IMR-90 (cell line): ENCODE results near the gene ATP10A. TPM values are rescaled to one million over a fixed set of nuclear protein-coding genes. Genes with fewer than 3 reads are reported as not detected.

Experiments
- ATAC-seq: fragments of 200-7000 bp; cut with Tn5 transposase; 2 replicates; pipeline ENCODE4 v1.9.1; 2020; ENCODE audit warnings: low read depth, mild to moderate bottlenecking, moderate library complexity
- BruUV-seq: library from RNA; stranded (reverse); fragments of 400-500 nt; replicated peaks from 2 replicates; lab custom pipeline; 2021; lab: Mats Ljungman, UMichigan
- CTCF ChIA-PET: fragments of 300-600 bp; formaldehyde crosslinking; extraction: SDS; loops from one replicate; lab custom pipeline; 2021; ENCODE audit warnings: antibody characterized with exemption; lab: Yijun Ruan, JAX
- POLR2A ChIA-PET: fragments of 300-600 bp; sonication (Branson Sonifier 250); formaldehyde crosslinking; loops from one replicate; lab custom pipeline; 2022; ENCODE audit warnings: antibody characterized with exemption; ENCODE audit not compliant: unreplicated experiment; lab: Charles Lee
- DNase-seq: peaks from one replicate; pipeline ENCODE4 v3.0.0; 2013
- H2AFZ ChIP-seq: replicated peaks from 2 replicates; pipeline ENCODE3; 2013; ENCODE audit warnings: low read length, mild to moderate bottlenecking; ENCODE audit not compliant: poor library complexity
- H2AK5ac ChIP-seq: 2 replicates; pipeline ENCODE4 v1.6.1; 2013; ENCODE audit warnings: low read depth, low read length, inconsistent platforms
- H2AK9ac ChIP-seq: replicated peaks from 2 replicates; pipeline ENCODE3; 2013; ENCODE audit warnings: mild to moderate bottlenecking, low read depth, low read length, moderate library complexity; ENCODE audit not compliant: poor library complexity
- H2BK120ac ChIP-seq: 2 replicates; pipeline ENCODE4 v1.6.1; 2013; ENCODE audit warnings: low read depth, low read length, inconsistent platforms
- H2BK15ac ChIP-seq: 3 replicates; pipeline ENCODE4 v1.6.1; 2013; ENCODE audit warnings: low read depth, low read length, inconsistent platforms
- H2BK20ac ChIP-seq: 2 replicates; pipeline ENCODE4 v1.6.1; 2013; ENCODE audit warnings: low read depth, mild to moderate bottlenecking, inconsistent platforms, low read length, moderate library complexity
- H2BK5ac ChIP-seq: 2 replicates; pipeline ENCODE4 v1.6.1; 2013; ENCODE audit warnings: mild to moderate bottlenecking, low read depth, low read length, inconsistent platforms; ENCODE audit not compliant: poor library complexity, severe bottlenecking
- H3K14ac ChIP-seq: replicated peaks from 2 replicates; pipeline ENCODE4 v1.6.1; 2013; ENCODE audit warnings: low read depth, low read length, inconsistent platforms
- H3K18ac ChIP-seq: 2 replicates; pipeline ENCODE4 v1.6.1; 2013; ENCODE audit warnings: low read depth, low read length, control low read depth
- H3K23ac ChIP-seq: 2 replicates; pipeline ENCODE4 v1.6.1; 2013; ENCODE audit warnings: low read depth, low read length, inconsistent platforms
- H3K27ac ChIP-seq: 2 replicates; pipeline ENCODE4 v1.5.1; 2013; ENCODE audit warnings: mild to moderate bottlenecking, control low read depth, low read length; ENCODE audit not compliant: insufficient read depth
- H3K27me3 ChIP-seq: 2 replicates; pipeline ENCODE4 v1.6.1; 2013; ENCODE audit warnings: low read length; ENCODE audit not compliant: control insufficient read depth, insufficient read depth
- H3K36me3 ChIP-seq: 2 replicates; pipeline ENCODE4 v1.6.1; 2013; ENCODE audit warnings: low read length, mixed read lengths; ENCODE audit not compliant: control insufficient read depth, insufficient read depth
- H3K4ac ChIP-seq: 2 replicates; pipeline ENCODE4 v1.6.1; 2013; ENCODE audit warnings: low read depth, low read length, inconsistent platforms
- H3K4me1 ChIP-seq: 2 replicates; pipeline ENCODE4 v1.6.1; 2013; ENCODE audit warnings: low read length, mixed read lengths; ENCODE audit not compliant: control insufficient read depth, insufficient read depth
- H3K4me2 ChIP-seq: 2 replicates; pipeline ENCODE4 v1.6.1; 2013; ENCODE audit warnings: low read depth, mild to moderate bottlenecking, control low read depth, low read length, moderate library complexity
- H3K4me3 ChIP-seq: 2 replicates; pipeline ENCODE4 v1.5.1; 2013; ENCODE audit warnings: low read depth, mild to moderate bottlenecking, control low read depth, low read length, moderate library complexity; ENCODE audit not compliant: insufficient read depth
- H3K56ac ChIP-seq: 2 replicates; pipeline ENCODE4 v1.6.1; 2013; ENCODE audit warnings: low read length, inconsistent platforms; ENCODE audit not compliant: insufficient read depth; ENCODE audit errors: extremely low read depth
- H3K79me1 ChIP-seq, 2 experiments: 2 replicates each; pipeline ENCODE4 v1.6.1; 2013; ENCODE audit warnings: low read length in 2 of 2, inconsistent platforms in 1 of 2, low read depth in 1 of 2
- H3K9ac ChIP-seq: 2 replicates; pipeline ENCODE4 v1.6.1; 2013; ENCODE audit warnings: low read depth, low read length, control low read depth
- H3K9me1 ChIP-seq: 2 replicates; pipeline ENCODE4 v1.6.1; 2013; ENCODE audit warnings: low read length, inconsistent platforms; ENCODE audit not compliant: insufficient read depth
- H3K9me3 ChIP-seq: 2 replicates; pipeline ENCODE4 v1.6.1; 2013; ENCODE audit warnings: low read length; ENCODE audit not compliant: control insufficient read depth, insufficient read depth
- H4K20me1 ChIP-seq: 2 replicates; pipeline ENCODE4 v1.6.1; 2013; ENCODE audit warnings: low read length, inconsistent platforms; ENCODE audit not compliant: insufficient read depth
- H4K5ac ChIP-seq: 2 replicates; pipeline ENCODE4 v1.6.1; 2013; ENCODE audit warnings: mild to moderate bottlenecking, low read depth, low read length, control low read depth
- H4K8ac ChIP-seq, 2 experiments: 2 replicates each; pipeline ENCODE4 v1.6.1; 2013; ENCODE audit warnings: low read depth in 2 of 2, low read length in 2 of 2, control low read depth in 1 of 2, inconsistent platforms in 1 of 2
- H4K91ac ChIP-seq: 2 replicates; pipeline ENCODE4 v1.6.1; 2013; ENCODE audit warnings: low read depth, low read length, inconsistent platforms; ENCODE audit not compliant: insufficient read depth
- BHLHE40 ChIP-seq: fragments of 150-350 bp; IDR thresholded peaks from 2 replicates; pipeline ENCODE4 v1.6.1; 2016; ENCODE audit warnings: mild to moderate bottlenecking, low read depth, low read length
- FOS ChIP-seq: fragments of 150-350 bp; IDR thresholded peaks from 2 replicates; pipeline ENCODE4 v1.6.1; 2016; ENCODE audit warnings: low read depth, low read length
- RAD21 ChIP-seq: IDR thresholded peaks from 2 replicates; pipeline ENCODE4 v1.6.1; 2012; ENCODE audit warnings: low read length, improper control_type of control experiment
- SMC3 ChIP-seq: fragments of 150-350 bp; IDR thresholded peaks from 2 replicates; pipeline ENCODE4 v1.6.1; 2016; ENCODE audit warnings: low read depth, mild to moderate bottlenecking, antibody characterized with exemption, low read length, moderate library complexity
- WGBS, 2 experiments: methylation state at CpG; one replicate each; pipeline versions ENCODE4 v1.1.5 to v1.1.7; 2013; ENCODE audit warnings: missing lambda C conversion rate in 2 of 2; ENCODE audit not compliant: insufficient read length in 1 of 2; ENCODE audit errors: extremely low coverage in 2 of 2; 5-methylcytosine and 5-hydroxymethylcytosine counted together
- dilution Hi-C: fragments of 300-500 bp; cut with HindIII; formaldehyde crosslinking; loops from one replicate; pipeline ENCODE4 v1.14.3; 2018; ENCODE audit warnings: low sequenced_read_pairs; ENCODE audit not compliant: unreplicated experiment
- in situ Hi-C: fragments of 300-500 bp; cut with MboI; formaldehyde crosslinking; loops from 3 replicates; pipeline ENCODE4 v1.14.3; 2019; ENCODE audit warnings: low sequenced_read_pairs, inconsistent platforms, mixed read lengths
- intact Hi-C: fragments of 100-400 bp; cut with micrococcal nuclease; formaldehyde crosslinking; loops from 2 replicates; pipeline ENCODE4 v1.10.0; 2022
- polyA plus RNA-seq, 3 experiments: library from polyadenylated mRNA; depleted of rRNA; stranded (reverse); fragments of >200 nt; gene quantifications; 2 replicates each; pipeline ENCODE4 v1.2.3, GENCODE V29; 2012; ENCODE audit warnings: low replicate concordance in 1 of 3
- total RNA-seq: library from RNA; depleted of rRNA; stranded (reverse); fragments of >200 nt; gene quantifications from 2 replicates; pipeline ENCODE4 v1.2.3, GENCODE V29; 2012
- TF ChIP-seq, protein P1 (sequence below): fragments of 150-350 bp; IDR thresholded peaks from 2 replicates; pipeline ENCODE4 v1.6.1; 2017; ENCODE audit warnings: mild to moderate bottlenecking, antibody characterized with exemption, low read length, low read depth

ATP10A gene
- total and polyA plus RNA-seq, 2 of the 4 experiments (the other 2 are of a cell fraction), result 13.8 to 16.0 TPM

DNA sequence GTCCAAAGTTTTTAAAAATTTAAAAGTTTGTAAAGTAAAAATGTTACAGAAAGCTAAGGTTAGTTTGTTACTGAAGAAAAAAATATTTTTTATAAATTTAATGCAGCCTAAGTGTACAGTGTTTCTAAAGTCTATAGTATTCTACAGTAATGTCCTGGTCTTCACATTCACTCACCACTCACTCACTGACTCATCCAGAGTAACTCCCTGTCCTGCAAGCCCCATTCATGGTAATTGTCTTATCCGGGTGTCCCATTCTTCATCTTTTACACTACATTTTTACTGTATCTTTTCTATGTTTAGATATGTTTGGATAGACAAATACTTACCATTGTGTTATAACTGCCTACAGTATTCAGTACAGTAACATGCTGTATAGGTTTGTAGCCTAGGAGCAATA lies 36.7 kb upstream of the ATP10A start:
- H3K4me1 ChIP-seq, result peaks cover 13% of the 10 kb centered on the region
- H4K91ac ChIP-seq, result no peak overlapping the region
- no peak overlapping the region for H3K56ac ChIP-seq
- ChIA-PET CTCF (no interaction called here), POLR2A (no interaction called here)
- no peak overlapping the region for H2AK5ac ChIP-seq
- no peak overlapping the region for H3K4me2 ChIP-seq
- WGBS, 2 experiments, result no CpG with 5 or more reads among the region's 1 CpG
- DNase-seq (peak; percentile 38), ATAC-seq (peak; percentile 56)
- no peak overlapping the region for H2BK20ac ChIP-seq
- no peak overlapping the region for H3K9ac ChIP-seq
- no peak overlapping the region for H2BK15ac ChIP-seq
- no peaks in the 10 kb centered on the region for H3K9me3 ChIP-seq
- no peak overlapping the region for H3K27ac ChIP-seq
- no peak overlapping the region for H2BK5ac ChIP-seq
- no peak overlapping the region for H3K18ac ChIP-seq
- intact Hi-C loops (no loop called here), in situ Hi-C loops (no loop called here), dilution Hi-C loops (no loop called here)
- H3K4ac ChIP-seq, result no peak overlapping the region
- H4K20me1 ChIP-seq, result no peaks in the 10 kb centered on the region
- no peak overlapping the region for H2BK120ac ChIP-seq
- no peak overlapping the region for H4K8ac ChIP-seq
- H3K23ac ChIP-seq, result no peak overlapping the region
- no peak overlapping the region for H3K14ac ChIP-seq
- H3K4me3 ChIP-seq, result no peak overlapping the region
- H2AFZ ChIP-seq, result no peak overlapping the region
- no peak overlapping the region for H2AK9ac ChIP-seq
- TF ChIP-seq, protein P1, sequence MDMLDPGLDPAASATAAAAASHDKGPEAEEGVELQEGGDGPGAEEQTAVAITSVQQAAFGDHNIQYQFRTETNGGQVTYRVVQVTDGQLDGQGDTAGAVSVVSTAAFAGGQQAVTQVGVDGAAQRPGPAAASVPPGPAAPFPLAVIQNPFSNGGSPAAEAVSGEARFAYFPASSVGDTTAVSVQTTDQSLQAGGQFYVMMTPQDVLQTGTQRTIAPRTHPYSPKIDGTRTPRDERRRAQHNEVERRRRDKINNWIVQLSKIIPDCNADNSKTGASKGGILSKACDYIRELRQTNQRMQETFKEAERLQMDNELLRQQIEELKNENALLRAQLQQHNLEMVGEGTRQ, result no peak
- TF ChIP-seq FOS (0 out of 2 replicates have a peak, but pooled peaks have one; percentile 3), BHLHE40 (no peak), SMC3 (no peak), RAD21 (no peak)
- peaks cover 11% of the 10 kb centered on the region for H3K9me1 ChIP-seq
- BruUV-seq, result no TSS peak
- H3K36me3 ChIP-seq, result no peaks in the 10 kb centered on the region
- H3K27me3 ChIP-seq, result no peaks in the 10 kb centered on the region
- no peak overlapping the region for H4K5ac ChIP-seq
- H3K79me1 ChIP-seq, result no peaks in the 10 kb centered on the region
